ENCODE results near the gene SERPINA10. TPM values are rescaled to one million over a fixed set of nuclear protein-coding genes. Genes with fewer than 3 reads are reported as not detected.
"Not testable (repeated sequence)": the region's sequence is repeated elsewhere in the genome, so short reads cannot be mapped to it uniquely, and the experiment has no call there.

The SERPINA10 gene
- total RNA-seq, 1 experiment from 2014 or later: not detected

GRCh38 chr14:94313991-94314655 is 21.1 kb upstream of the SERPINA10 start:
- DNase-seq (ENCODE audit: low read depth): peak; percentile 34

- DNase-seq (ENCODE audit: low read depth): no peak
Measured at GRCh38 chr14:94312481-94313246, 19.6 kb upstream of the SERPINA10 start.

- no peak for DNase-seq (ENCODE audit: low read depth)
Measured at GRCh38 chr14:94310248-94310647, 17.2 kb upstream of the SERPINA10 start.

- DNase-seq (ENCODE audit: low read depth): no peak
Measured at GRCh38 chr14:94309721-94310120, 16.7 kb upstream of the SERPINA10 start.

- peak; percentile 10 for DNase-seq (ENCODE audit: low read depth)
Measured at GRCh38 chr14:94307410-94307992, 14.4 kb upstream of the SERPINA10 start.

GRCh38 chr14:94306047-94306978 is 13.2 kb upstream of the SERPINA10 start:
- DNase-seq (ENCODE audit: low read depth): no peak

- no peak for DNase-seq (ENCODE audit: low read depth)
Measured at GRCh38 chr14:94305620-94306019, 12.6 kb upstream of the SERPINA10 start.

GRCh38 chr14:94304243-94304642 is 11.2 kb upstream of the SERPINA10 start:
- no peak for DNase-seq (ENCODE audit: low read depth)

GRCh38 chr14:94303111-94303510 is 10.0 kb upstream of the SERPINA10 start:
- DNase-seq (ENCODE audit: low read depth): no peak

GRCh38 chr14:94298130-94298529 is 5.1 kb upstream of the SERPINA10 start:
- DNase-seq (ENCODE audit: low read depth): no peak

GRCh38 chr14:94296181-94296545 is 3.1 kb upstream of the SERPINA10 start:
- DNase-seq (ENCODE audit: low read depth): not testable (repeated sequence)

- DNase-seq (ENCODE audit: low read depth): no peak
Measured at GRCh38 chr14:94295360-94296180, 2.5 kb upstream of the SERPINA10 start.

- DNase-seq (ENCODE audit: low read depth): no peak
Measured at GRCh38 chr14:94293578-94293924, 483 bp upstream of the SERPINA10 start.

- no peak for DNase-seq (ENCODE audit: low read depth)
Measured at GRCh38 chr14:94292526-94292871, 569 bp downstream of the SERPINA10 start.

- no peak for DNase-seq (ENCODE audit: low read depth)
Measured at GRCh38 chr14:94291906-94292525, 1.1 kb downstream of the SERPINA10 start.

GRCh38 chr14:94291159-94291905 is 1.7 kb downstream of the SERPINA10 start:
- DNase-seq (ENCODE audit: low read depth): no peak

GRCh38 chr14:94290197-94290596 is 2.9 kb downstream of the SERPINA10 start:
- DNase-seq (ENCODE audit: low read depth): no peak

- DNase-seq (ENCODE audit: low read depth): no peak
Measured at GRCh38 chr14:94288610-94289465, 4.2 kb downstream of the SERPINA10 start.

- DNase-seq (ENCODE audit: low read depth): no peak
Measured at GRCh38 chr14:94285158-94285557, 7.9 kb downstream of the SERPINA10 start.

Measured in RPMI7951 (cell line).